Measurements from ENCODE around the gene SLC35G1. TPM values are rescaled to one million over a fixed set of nuclear protein-coding genes. Genes with fewer than 3 reads are reported as not detected.

Gene SLC35G1
- total RNA-seq, 4 donors from 2014 or later = 7.3 to 12.8 (median 8.1) TPM

DNA sequence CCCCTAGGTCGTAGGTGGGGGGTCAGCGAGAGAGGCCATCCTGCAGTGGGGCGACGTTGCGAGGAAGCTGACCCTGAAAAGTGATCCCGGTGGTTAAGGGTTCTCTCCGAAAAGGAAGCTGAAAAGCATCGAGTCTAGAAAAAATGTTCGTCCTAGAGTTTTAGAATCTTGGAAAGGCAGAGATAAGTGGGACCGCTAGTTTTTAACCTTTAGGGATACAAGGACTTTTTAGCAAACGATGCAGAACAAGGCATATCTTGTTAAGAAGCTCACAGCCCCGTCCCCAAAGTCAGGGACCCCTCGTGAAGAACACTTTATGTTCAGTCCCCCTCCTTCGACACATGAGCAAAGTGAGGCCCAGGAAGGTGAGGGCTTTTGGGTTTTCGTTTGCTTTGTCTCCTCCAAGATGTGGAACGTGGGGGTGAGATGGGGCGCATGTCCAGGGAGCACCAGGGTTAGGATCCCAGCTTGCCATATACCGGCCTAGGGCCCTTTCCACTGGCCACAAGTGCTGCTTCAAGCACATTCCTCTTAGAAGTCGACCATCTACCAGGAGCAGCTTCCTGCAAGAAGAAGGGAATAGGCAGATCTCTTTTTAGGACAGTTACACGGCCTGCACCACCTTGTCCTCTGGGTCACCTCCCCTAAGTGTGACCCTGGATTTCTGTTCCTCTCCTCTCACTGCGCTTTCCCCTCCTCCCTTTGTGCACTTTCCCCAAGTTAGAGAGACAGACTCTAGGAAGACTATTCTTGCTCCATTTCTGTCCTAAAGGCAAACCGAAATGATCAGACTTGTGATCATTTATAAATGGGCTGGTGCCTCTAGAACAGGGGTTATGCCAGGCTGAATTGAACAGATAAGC, 969 bp downstream of the SLC35G1 start:
- DNase-seq = no peak
- Histone ChIP-seq H3K4me1 (peaks cover 7 to 8% of the 10 kb centered on the region in 2 donors), H3K27me3 (no peaks in the 10 kb centered on the region), H3K27ac (peak overlapping the region in 1 of 3 donors; percentile 31), H3K36me3 (no peaks in the 10 kb centered on the region), H3K4me3 (replicated peaks in 1 of 3) (peak overlapping the region; percentile 50 to 89 (median 61)), H3K9me3 (no peaks in the 10 kb centered on the region)
- WGBS, 2 donors = 42 to 43% methylated on average over 22 of the region's 22 CpGs
- intact Hi-C loops (cut with DNase I) = no loop called here
- TF ChIP-seq CTCF (IDR thresholded peaks at IDR 0.05) (no peak), POLR2A (IDR thresholded peaks at IDR 0.05) (no peak)

- intact Hi-C loops (cut with DNase I) = no loop called here
- 79 to 86% methylated on average over 4 of the region's 4 CpGs for WGBS, 2 donors
- no peaks in the 10 kb centered on the region for H3K36me3 ChIP-seq
- no peak for DNase-seq
- H3K4me1 ChIP-seq = peaks cover 7 to 8% of the 10 kb centered on the region in 2 donors
- no peaks in the 10 kb centered on the region for H3K27me3 ChIP-seq
- TF ChIP-seq CTCF (IDR thresholded peaks at IDR 0.05) = no peak
- no peak for TF ChIP-seq POLR2A (IDR thresholded peaks at IDR 0.05)
- H3K9me3 ChIP-seq = no peaks in the 10 kb centered on the region
- H3K4me3 ChIP-seq (replicated peaks in 1 of 3) = no peak overlapping the region
- no peak overlapping the region for H3K27ac ChIP-seq
Measured at GRCh38 chr10:93897070-93897780, 3.4 kb downstream of the SLC35G1 start.

GRCh38 chr10:93899109-93899508, 5.3 kb downstream of the SLC35G1 start:
- Histone ChIP-seq H3K36me3 (no peaks in the 10 kb centered on the region), H3K27ac (no peak overlapping the region), H3K4me3 (replicated peaks in 1 of 3) (no peak overlapping the region), H3K4me1 (peaks cover 5 to 7% of the 10 kb centered on the region in 2 donors), H3K9me3 (no peaks in the 10 kb centered on the region), H3K27me3 (no peaks in the 10 kb centered on the region)
- intact Hi-C loops (cut with DNase I) = no loop called here
- no peak for DNase-seq
- WGBS, 2 donors = 92 to 95% methylated on average over 2 of the region's 2 CpGs
- TF ChIP-seq CTCF (IDR thresholded peaks at IDR 0.05) (no peak), POLR2A (IDR thresholded peaks at IDR 0.05) (no peak)

GRCh38 chr10:93903051-93903450, 9.3 kb downstream of the SLC35G1 start:
- TF ChIP-seq POLR2A (IDR thresholded peaks at IDR 0.05) = no peak
- TF ChIP-seq CTCF (IDR thresholded peaks at IDR 0.05) = no peak
- Histone ChIP-seq H3K27me3 (no peaks in the 10 kb centered on the region), H3K36me3 (no peaks in the 10 kb centered on the region), H3K27ac (no peak overlapping the region), H3K9me3 (no peaks in the 10 kb centered on the region), H3K4me1 (no peaks in the 10 kb centered on the region), H3K4me3 (replicated peaks in 1 of 3) (no peak overlapping the region)
- intact Hi-C loops (cut with DNase I) = no loop called here
- WGBS, 2 donors = 94 to 95% methylated on average over 2 of the region's 2 CpGs
- no peak for DNase-seq

DNA sequence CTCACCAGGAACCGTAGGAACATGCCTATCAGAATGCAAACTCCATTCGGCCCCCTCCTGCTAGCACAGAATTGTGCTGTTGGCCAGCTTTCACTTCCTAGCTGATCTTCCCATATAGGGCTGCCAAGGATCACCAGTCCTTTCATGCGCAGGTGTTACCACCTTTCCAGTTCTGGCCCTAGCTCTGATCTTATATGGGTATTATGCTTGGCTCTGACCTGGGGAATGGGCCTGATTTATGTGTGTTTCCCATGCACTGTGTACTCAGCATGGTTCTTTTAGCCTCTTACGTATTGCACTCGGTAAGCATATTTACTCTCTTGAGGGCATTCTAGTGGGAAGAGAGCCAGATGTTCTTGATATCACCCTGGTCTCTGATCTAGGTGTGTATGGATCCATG, 11.1 kb downstream of the SLC35G1 start:
- intact Hi-C loops (cut with DNase I) = no loop called here
- 87% methylated on average over 5 of the region's 5 CpGs for WGBS, 2 donors
- no peaks in the 10 kb centered on the region for H3K27me3 ChIP-seq
- no peak for TF ChIP-seq CTCF (IDR thresholded peaks at IDR 0.05)
- no peak for TF ChIP-seq POLR2A (IDR thresholded peaks at IDR 0.05)
- no peaks in the 10 kb centered on the region for H3K4me1 ChIP-seq
- H3K9me3 ChIP-seq = no peaks in the 10 kb centered on the region
- no peak overlapping the region for H3K27ac ChIP-seq
- DNase-seq = no peak
- H3K4me3 ChIP-seq (replicated peaks in 1 of 3) = no peak overlapping the region
- no peaks in the 10 kb centered on the region for H3K36me3 ChIP-seq
